ENCODE data around the gene MFSD6L. TPM values are rescaled to one million over a fixed set of nuclear protein-coding genes. Genes with fewer than 3 reads are reported as not detected.

The MFSD6L gene
- 0.07 TPM in 1 of 2 replicates, not detected in the other for total RNA-seq (2014; rRNA removed; shearing (Covaris generic))

GRCh38 chr17:8798846-8799569, at the start of gene MFSD6L:
MFSD6L (minus strand) TSS chr17:8799365; CDS start chr17:8799120, 245 bp downstream.
- no peaks in the 10 kb centered on the region for H3K27me3 ChIP-seq (ENCODE audit: control insufficient read depth, insufficient read depth, low read length)
- H3K4me3 ChIP-seq (ENCODE audit: insufficient read depth, low read depth, low read length): peak within 1 kb of the TSS; percentile 47; the same call in 1 of the 2 replicates
- H3K36me3 ChIP-seq (replicated peaks; ENCODE audit: control insufficient read depth, insufficient read depth, low read length): no peaks in the 10 kb centered on the region
- peak; percentile 93 for DNase-seq

DNA sequence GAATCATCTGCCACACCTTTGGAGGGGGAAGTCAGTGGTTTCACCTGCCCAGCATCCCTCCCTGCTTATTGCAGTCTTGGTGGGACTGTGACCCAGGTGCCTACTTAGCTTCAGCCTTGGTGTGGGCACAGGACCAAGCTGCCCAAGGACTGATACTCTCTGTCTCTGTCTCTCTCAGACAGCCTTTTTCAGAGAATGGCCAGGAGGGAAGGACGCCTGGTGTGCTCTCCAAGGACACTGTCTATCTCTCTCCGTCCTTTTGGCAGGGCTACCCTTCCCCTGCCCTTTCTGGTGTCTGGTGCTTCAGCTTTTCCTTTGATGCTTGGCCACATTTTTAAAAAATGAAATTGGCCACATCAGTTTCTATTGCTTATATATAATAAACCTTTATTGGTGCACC, 48.7 kb upstream of the MFSD6L start:
- DNase-seq: no peak

DNA sequence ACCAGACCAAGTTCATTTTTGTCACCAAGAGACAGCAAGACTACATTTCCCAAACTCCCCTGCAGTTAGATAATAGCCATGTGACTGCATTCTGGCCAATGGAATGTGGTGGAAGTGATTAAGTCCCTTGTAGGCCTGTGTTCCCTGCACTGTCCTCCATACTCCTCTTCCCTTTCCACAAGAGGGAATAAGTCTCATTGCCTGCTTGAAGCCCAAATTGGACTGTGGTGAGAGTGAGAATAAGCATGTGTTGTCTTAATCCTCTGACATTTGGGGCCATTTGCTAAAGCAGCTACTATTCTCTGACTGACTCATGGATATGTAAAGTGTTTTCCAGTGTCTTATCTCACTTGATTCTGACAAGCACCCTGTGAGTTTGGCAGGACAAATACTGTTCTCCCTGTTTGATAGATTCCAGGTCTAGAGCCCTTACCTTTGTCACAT, 47.6 kb upstream of the MFSD6L start:
- DNase-seq: peak; percentile 83
- no peaks in the 10 kb centered on the region for H3K27me3 ChIP-seq (ENCODE audit: control insufficient read depth, insufficient read depth, low read length)
- no peaks in the 10 kb centered on the region for H3K36me3 ChIP-seq (replicated peaks; ENCODE audit: control insufficient read depth, insufficient read depth, low read length)
- H3K4me3 ChIP-seq (ENCODE audit: insufficient read depth, low read depth, low read length): no peak overlapping the region

More for the DNA sequence above, 48.7 kb upstream of the MFSD6L start:
- Histone ChIP-seq H3K4me3 (ENCODE audit: insufficient read depth, low read depth, low read length) (no peak overlapping the region), H3K27me3 (ENCODE audit: control insufficient read depth, insufficient read depth, low read length) (no peaks in the 10 kb centered on the region), H3K36me3 (replicated peaks; ENCODE audit: control insufficient read depth, insufficient read depth, low read length) (no peaks in the 10 kb centered on the region)

GRCh38 chr17:8844229-8845218, 45.4 kb upstream of the MFSD6L start:
- Histone ChIP-seq H3K4me3 (ENCODE audit: insufficient read depth, low read depth, low read length) (no peak overlapping the region), H3K36me3 (replicated peaks; ENCODE audit: control insufficient read depth, insufficient read depth, low read length) (no peaks in the 10 kb centered on the region), H3K27me3 (ENCODE audit: control insufficient read depth, insufficient read depth, low read length) (no peaks in the 10 kb centered on the region)
- no peak for DNase-seq

DNA sequence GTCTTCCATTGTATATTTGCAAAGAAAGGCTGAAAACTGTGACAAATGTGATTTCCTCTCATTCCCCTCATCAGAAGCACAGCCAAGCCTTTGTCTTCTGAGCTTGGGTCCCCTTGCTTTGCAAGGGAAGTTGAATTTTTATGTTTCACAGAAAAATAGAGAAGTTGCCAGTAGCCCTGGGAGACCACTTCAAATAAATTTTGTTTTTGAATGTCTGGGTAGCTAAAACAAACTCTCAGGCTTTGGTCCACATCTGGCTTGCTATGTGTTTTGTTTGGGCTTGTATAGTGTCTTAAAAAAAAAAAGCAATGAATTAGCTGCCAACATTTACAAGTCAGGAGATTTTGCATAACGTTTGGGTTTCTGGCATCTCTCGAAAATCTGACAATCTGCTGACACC, 44.2 kb upstream of the MFSD6L start:
- Histone ChIP-seq H3K27me3 (ENCODE audit: control insufficient read depth, insufficient read depth, low read length) (no peaks in the 10 kb centered on the region), H3K4me3 (ENCODE audit: insufficient read depth, low read depth, low read length) (no peak overlapping the region), H3K36me3 (replicated peaks; ENCODE audit: control insufficient read depth, insufficient read depth, low read length) (no peaks in the 10 kb centered on the region)
- DNase-seq: no peak

DNA sequence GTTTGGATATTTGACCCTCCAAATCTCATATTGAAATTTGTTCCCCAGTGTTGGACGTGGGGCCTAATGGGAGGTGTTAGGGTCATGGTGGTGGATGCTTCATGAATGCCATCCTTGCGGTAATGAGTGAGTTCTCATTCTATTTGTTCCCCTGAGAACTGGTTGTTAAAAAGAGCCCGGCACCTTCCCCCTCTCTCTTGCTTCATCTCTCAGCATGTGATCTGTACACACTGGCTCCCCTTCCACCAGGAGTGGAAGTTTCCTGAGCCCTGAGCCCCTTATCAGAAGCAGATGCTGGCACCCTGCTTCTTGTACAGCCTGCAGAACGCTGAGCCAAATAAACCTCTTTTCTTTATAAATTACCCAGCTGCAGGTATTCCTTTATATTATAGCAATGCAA, 42.7 kb upstream of the MFSD6L start:
- no peak for DNase-seq

GRCh38 chr17:8839410-8839935, 40.3 kb upstream of the MFSD6L start:
- no peak for DNase-seq
- Histone ChIP-seq H3K4me3 (ENCODE audit: insufficient read depth, low read depth, low read length) (no peak overlapping the region), H3K27me3 (ENCODE audit: control insufficient read depth, insufficient read depth, low read length) (no peaks in the 10 kb centered on the region), H3K36me3 (replicated peaks; ENCODE audit: control insufficient read depth, insufficient read depth, low read length) (no peaks in the 10 kb centered on the region)

More for the DNA sequence above, 42.7 kb upstream of the MFSD6L start:
- Histone ChIP-seq H3K4me3 (ENCODE audit: insufficient read depth, low read depth, low read length) (no peak overlapping the region), H3K36me3 (replicated peaks; ENCODE audit: control insufficient read depth, insufficient read depth, low read length) (no peaks in the 10 kb centered on the region), H3K27me3 (ENCODE audit: control insufficient read depth, insufficient read depth, low read length) (no peaks in the 10 kb centered on the region)

DNA sequence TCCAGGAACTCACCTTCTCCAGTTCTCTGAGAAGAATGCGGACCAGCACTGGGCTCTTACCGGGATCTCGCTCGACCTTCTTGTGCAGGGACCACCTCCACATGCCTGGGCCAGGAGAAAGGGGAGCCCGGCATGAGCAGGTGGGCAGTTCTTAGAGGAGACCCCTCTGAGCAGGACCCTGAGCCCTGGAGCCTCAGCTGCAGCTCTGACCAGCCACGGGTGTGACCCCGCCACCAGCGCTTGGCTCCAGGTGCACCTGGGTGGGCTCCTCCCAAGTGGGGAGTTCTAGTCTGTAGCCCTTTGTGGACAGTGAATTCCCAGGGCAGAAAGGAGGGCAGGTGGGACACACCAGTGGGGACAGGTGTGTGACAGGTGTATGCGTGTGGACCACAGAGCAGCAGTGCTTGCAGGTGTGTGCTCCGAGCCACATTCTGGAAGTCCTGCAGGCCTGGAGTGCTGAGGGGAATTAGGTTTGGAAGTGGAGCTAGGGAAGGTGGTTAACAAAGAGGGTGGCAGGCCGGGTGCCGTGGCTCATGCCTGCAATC, 39.5 kb upstream of the MFSD6L start:
- H3K36me3 ChIP-seq (replicated peaks; ENCODE audit: control insufficient read depth, insufficient read depth, low read length): no peaks in the 10 kb centered on the region
- DNase-seq: no peak
- H3K4me3 ChIP-seq (ENCODE audit: insufficient read depth, low read depth, low read length): no peak overlapping the region

DNA sequence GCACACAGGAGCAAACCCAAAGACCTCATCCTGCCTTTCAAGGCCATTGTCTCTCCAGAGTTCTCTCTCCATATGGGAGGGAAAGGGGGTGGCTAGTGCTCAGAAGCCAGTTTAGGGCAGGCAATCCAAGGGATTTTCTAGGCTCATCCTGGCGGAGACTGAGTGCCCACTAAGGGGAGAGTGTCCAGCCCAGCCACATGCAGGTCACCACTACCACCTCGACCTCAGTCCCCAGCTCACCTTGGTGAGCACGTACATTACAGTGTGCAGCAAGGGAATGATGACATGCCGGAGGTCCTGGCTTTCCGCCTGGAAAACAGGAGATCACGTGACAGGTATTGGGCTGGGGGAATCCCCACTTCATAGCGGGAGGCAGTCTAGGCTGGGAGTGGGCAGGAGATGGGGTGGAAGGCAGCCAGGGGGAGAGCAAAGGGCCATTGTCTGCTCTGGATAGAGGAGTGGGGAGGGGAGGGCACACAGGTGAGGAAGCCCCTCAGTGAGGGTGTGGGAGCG, 38.5 kb upstream of the MFSD6L start:
- Histone ChIP-seq H3K36me3 (replicated peaks; ENCODE audit: control insufficient read depth, insufficient read depth, low read length) (no peaks in the 10 kb centered on the region), H3K27me3 (ENCODE audit: control insufficient read depth, insufficient read depth, low read length) (no peaks in the 10 kb centered on the region)
- peak; percentile 86 for DNase-seq

More for the DNA sequence above, 39.5 kb upstream of the MFSD6L start:
- H3K27me3 ChIP-seq (ENCODE audit: control insufficient read depth, insufficient read depth, low read length): no peaks in the 10 kb centered on the region

DNA sequence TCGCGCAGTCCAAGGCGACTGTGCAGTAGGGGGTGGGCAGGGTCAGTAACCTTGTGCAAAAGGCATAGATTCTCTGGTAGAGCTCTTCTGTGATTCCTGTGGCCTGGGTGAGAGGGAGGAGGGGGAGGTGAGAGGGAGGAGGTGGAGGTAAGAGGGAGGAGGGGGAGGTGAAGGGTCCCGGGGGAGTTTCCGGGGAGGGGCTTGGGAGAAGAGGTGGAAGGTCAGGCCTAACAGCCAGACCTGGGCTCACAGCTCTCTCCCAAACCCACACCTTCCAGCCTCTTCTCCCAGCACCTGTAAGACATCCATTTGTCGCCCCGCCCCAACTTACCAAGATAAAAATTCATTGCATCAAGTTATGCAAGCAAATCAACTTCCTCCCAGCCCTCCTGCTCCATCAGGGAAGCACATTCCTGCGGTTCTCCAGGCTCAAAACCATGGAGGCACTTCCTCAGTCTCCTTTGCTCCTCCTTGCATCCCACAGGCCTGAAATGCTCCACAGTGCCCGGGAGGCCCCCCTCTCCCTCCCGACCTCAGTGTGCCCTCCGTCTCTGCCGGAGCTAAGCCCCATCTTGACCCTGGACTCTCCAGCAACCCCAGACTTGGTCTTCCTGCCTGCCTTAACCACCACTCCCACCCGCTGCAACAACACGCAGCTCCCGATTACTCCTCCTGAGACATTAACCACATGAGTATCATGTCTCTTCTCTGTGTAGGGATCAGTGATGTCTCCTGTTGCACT, 37.8 kb upstream of the MFSD6L start:
- DNase-seq: peak; percentile 44
- H3K36me3 ChIP-seq (replicated peaks; ENCODE audit: control insufficient read depth, insufficient read depth, low read length): no peaks in the 10 kb centered on the region
- no peak overlapping the region for H3K4me3 ChIP-seq (ENCODE audit: insufficient read depth, low read depth, low read length)
- no peaks in the 10 kb centered on the region for H3K27me3 ChIP-seq (ENCODE audit: control insufficient read depth, insufficient read depth, low read length)

More for the DNA sequence above, 38.5 kb upstream of the MFSD6L start:
- no peak overlapping the region for H3K4me3 ChIP-seq (ENCODE audit: insufficient read depth, low read depth, low read length)

DNA sequence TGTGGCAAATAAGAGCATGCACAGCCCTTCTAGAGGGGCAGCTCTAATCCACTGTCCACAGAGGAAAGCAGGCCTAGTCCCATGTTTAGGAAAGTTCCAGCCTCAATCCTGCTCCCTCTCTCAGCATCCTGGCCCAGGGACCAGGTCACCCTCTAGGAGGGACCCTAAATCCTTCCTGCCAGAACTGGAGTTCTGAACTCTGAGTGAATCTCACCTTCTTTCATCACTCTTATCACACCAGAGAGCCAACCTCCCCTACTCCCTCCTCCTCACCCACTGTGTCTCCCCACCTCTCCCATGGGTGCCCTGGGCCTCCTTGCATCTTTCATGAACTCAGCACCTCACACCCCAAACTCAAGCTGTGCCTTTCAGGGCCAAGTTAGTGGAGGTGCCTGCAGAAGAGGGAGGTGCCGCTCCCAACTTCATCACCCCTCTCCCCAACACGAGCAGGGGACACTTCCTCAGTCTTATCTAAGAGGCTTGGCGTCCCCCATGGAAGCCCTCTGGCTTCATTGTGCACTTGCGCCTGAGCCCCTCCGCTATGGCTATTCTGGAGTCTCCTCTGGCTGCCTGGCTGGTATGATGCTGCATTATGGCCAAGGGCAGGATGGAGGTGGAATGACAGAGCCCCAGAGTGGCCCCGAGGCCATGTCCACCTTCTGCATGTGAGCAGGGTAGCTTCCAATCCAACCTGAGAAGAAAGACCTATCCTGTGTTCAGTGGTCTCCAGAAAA, 36.6 kb upstream of the MFSD6L start:
- H3K4me3 ChIP-seq (ENCODE audit: insufficient read depth, low read depth, low read length): no peak overlapping the region
- no peak for DNase-seq

DNA sequence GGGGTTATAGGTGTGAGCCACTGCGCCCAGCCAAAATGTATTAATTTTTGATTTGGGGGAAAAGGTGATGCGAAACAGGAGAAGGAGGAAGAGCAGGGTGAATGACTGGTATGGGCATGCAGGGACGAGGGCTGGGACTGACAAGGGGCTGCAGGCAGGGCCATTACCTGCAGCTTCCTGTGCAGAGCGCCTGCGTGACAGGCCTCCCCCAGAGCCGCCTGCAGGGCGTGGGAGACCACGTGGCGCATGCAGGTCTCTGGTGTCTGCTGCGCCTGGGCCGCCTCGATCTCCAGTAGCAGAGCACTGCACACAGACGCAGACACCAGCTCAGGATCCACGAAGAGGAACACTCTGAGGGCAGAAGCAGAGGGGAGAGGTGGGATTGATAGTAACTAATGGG, 35.9 kb upstream of the MFSD6L start:
- no peak overlapping the region for H3K4me3 ChIP-seq (ENCODE audit: insufficient read depth, low read depth, low read length)
- DNase-seq: no peak
- H3K27me3 ChIP-seq (ENCODE audit: control insufficient read depth, insufficient read depth, low read length): no peaks in the 10 kb centered on the region
- no peaks in the 10 kb centered on the region for H3K36me3 ChIP-seq (replicated peaks; ENCODE audit: control insufficient read depth, insufficient read depth, low read length)

More for the DNA sequence above, 36.6 kb upstream of the MFSD6L start:
- H3K36me3 ChIP-seq (replicated peaks; ENCODE audit: control insufficient read depth, insufficient read depth, low read length): no peaks in the 10 kb centered on the region
- no peaks in the 10 kb centered on the region for H3K27me3 ChIP-seq (ENCODE audit: control insufficient read depth, insufficient read depth, low read length)

DNA sequence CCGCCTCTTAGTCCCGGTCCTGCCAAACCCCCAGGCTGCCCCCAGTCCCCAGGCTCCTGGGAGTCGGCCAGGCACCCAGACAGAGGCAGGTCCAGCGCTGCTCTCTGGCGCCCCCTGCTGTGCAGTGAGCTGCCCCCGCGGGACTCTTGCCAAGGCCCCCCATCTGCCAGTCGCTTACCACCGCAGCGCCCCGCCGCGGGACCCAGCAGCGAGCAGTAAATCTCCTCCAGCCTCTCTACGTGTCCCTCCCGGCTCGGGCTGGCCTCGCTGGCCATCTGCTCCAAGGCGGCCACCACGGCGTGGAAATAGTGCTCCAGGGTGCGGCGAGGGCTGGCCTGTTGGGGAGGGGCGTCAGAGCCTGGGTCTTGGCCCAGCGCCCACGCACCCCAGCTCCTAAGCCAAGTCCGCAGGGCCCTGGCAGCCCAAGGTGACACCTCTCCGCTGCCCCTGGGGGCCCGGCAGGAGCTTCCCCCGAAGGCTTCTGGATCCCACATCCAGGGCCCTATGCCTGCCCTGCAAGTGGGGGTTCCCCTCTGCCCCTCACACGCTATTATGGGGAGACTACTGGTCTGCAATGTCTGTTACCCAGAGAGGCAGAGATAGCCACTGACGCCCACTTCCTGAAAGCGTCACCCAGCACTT, 33.7 kb upstream of the MFSD6L start:
- Histone ChIP-seq H3K4me3 (ENCODE audit: insufficient read depth, low read depth, low read length) (no peak overlapping the region), H3K36me3 (replicated peaks; ENCODE audit: control insufficient read depth, insufficient read depth, low read length) (no peaks in the 10 kb centered on the region), H3K27me3 (ENCODE audit: control insufficient read depth, insufficient read depth, low read length) (no peaks in the 10 kb centered on the region)
- peak; percentile 93 for DNase-seq
